EH (cell line): Measurements from ENCODE around the gene CBY3.
"Not testable (repeated sequence)": the region's sequence is repeated elsewhere in the genome, so short reads cannot be mapped to it uniquely, and the experiment has no call there.

Experiments used
- DNase-seq: peaks from one replicate; pipeline ENCODE4 v3.0.0-alpha.2; 2015; ENCODE audit warnings: low read depth

CBY3 gene

DNA sequence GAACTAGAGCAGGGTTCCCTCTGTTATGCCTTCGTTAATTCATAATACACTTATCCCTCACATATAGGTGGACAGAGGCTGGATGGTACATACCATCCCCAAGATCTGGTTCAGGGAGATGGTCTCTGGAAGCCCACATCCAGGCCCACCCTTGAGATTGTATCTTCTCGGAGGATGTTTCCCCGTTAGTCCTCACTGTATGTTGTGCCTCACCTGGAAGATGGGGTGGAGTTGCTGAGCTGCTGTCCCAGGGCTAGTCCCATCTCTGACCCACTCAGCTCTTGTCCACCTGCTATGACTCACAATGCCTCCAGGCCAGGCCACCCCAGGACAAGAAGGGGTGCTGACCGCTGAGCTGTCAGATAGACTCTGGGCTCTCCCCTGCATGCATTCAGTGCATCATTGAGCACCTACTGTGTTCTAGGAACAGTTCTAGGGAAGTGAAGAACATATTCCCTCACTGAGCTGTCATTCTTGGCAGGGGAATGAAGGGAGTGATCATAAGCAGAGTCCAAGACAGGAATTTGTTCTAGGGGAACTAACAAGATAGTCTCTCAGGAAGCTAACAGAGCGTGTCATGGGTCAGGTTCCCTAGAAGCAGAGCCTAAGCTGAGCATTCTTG lies at the start of gene CBY3:
CBY3 (minus strand) TSS at position 255 of the 622 bp plus-strand sequence; CDS start at position 139, 116 bp downstream.
- peak; percentile 39 for DNase-seq

DNA sequence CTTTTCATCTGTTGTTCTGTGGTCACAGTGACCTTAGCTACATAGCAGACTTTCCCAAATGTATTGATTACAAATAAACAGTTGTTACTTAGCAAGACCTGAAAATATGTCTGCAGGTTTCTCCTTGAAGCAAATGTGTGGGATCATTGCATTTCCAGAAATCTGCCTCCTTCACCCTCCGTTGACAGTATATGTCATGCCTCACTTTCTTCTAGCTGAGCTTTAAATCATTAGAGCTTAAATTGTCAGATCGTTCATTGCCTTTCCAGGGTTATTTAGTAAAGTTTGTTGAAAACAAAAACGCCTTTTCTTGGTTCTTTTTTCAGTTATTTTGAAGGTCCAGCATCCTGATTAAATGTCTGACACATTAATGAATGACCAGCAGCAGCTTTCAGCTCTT lies 49.5 kb upstream of the CBY3 start:
- DNase-seq = no peak

DNA sequence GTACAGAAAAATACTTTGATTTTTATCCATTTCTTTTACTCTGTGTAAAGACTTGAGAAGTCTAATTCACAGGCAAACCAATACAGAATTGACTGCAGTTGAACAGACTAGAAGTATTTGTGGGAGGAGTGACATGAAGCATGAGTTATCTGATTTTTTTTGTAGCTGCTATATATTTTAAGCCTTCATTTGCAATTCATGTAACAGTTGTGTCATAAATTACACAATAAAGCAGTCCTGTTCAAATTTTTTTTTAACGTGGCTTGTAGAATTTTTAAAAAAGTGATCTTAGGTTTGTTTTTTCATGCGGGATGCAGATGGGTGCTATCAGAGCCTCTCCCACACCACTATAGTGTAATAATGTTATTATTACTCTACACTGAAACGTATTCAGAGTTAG lies 48.9 kb upstream of the CBY3 start:
- DNase-seq = no peak

DNA sequence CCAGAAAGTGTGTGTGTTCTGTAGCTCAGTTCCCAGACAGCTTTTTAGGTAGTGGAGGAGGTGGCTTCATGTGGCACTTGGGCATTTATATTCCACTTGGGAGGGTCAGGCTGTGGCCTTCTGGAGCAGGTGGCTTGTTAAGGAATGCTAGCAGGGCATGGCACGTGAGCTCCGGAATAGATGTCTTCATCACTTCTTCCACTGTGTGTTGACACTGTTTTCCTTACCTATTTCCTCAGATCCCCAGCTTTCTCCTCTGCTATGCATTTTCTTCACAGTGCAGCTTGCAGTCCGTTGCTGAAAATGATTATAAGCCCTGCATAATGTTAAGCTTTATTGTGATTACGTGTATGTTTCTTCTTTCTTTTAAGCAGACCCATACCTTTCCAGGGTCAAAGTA lies 48.5 kb upstream of the CBY3 start:
- DNase-seq = no peak

DNA sequence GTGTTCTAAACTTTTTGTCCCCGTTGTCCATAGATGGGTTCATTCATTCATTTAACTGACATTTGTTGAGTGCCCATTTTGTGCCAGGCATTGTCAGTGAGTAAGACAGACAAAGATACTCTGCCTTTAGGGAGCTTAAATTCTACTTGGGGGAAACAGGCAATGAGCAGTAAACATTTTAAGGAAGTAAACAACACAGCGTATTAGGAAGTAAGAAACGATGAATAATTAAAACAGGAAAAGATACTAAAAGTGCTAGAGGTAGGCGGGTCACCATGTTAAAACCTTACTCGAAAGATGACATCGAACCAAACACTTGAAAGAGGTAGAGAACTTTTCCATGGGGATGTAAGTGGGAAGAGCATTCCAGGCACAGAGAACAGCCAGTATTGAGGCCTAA lies 46.3 kb upstream of the CBY3 start:
- no peak for DNase-seq

DNA sequence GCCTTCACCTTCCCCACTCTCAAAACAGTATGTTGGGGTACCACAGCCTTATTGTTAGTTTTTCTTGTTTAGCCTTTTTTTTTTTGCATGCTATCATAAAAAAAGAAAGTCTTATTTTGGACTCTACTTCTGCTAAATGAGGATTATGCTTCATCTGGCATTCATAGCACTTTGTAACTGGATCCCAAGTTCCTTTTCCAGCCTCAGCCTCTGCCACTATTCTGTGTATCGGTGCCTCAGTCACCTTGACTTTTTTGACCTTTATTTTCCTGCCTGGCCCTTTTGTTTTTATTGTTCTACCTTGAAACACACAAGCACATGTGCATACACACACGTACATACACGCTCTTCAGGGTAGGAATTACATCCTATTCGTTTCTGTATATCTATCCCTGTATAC lies 43.3 kb upstream of the CBY3 start:
- no peak for DNase-seq

DNA sequence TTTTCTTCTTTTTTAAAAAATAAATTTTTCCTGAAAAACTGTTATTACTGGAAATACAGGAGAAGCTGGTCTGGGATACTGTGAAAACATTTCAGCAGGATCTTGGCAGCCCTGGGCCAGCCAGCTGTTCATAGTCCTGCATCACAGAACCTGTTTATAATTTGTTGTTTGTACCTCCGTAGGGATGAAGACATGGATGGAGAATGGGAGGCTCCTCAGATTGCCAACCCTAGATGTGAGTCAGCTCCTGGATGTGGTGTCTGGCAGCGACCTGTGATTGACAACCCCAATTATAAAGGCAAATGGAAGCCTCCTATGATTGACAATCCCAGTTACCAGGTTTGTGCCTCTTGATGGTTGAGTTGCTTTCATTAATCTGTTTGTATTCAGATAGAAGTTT lies 39.4 kb upstream of the CBY3 start:
- no peak for DNase-seq

DNA sequence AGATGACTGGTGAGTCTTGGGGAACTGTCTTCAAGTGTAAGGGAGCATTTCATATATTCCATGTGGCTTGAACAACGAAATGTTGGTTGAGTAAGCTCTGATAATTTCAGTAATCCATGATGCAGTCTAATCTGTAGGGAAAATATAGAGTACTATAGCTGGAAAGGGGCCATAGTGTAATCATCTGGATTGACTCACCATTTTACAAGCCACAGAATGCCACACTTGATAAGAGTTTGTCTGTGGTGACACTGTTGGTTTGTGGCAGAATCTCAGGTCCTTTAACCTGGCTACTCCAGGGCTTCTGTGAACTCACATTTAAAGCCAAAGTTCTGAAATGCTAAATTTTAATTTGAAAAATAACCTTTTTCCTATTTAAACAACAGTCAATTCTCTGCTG lies 35.5 kb upstream of the CBY3 start:
- peak; percentile 16 for DNase-seq

DNA sequence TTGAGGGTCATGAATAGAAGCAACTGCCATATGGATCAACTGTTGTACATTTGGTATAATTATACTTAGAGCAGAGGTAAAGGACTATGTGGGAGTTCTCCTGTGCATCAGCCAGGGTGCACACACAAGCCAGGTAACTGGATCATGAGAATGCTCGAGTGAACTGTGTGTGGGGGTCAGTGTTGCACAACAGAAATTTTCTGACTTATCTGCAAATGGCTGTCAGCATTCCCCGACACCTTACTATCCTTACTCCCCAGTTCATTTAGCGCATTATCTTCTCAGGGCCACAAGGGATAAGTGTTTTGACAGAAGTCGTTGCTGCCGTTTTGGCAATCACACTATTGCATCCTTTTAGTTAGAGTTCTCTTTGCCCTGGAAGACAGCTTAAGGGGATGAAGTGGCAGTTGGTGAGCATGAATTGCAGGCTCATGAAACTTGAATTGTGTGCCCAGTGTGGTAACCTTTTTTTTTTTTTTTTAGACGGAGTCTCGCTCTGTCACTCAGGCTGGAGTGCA lies 19.6 kb upstream of the CBY3 start:
- DNase-seq = peak; percentile 6

DNA sequence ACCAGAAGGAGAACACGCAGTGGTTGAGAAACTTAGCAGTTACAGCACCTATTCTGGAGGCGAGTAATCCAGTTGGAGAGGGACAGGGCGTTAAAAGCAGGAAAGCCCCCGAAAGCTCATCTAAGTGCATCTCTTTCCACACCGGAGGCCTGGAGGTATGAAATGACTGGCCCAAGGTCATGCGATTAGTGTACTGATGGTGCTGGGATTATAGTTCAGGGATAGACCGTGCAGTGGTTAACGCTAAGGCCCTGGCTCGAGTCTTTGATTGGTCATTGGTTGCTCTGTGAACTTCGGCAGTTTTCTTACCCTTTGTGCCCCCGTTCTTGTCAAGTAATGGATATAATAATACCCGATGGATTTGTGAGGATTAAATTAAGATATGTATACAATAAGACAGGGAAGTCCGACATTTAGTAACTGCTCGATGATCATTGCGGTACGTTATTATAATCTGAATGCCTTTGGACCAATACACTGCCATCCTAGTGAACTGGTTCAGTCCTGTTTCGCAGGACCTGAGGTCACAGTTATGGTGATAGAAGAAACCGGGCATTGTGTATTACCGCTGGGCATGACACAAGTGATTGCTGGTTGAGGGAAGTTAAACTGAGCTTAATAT lies 18.9 kb upstream of the CBY3 start:
- peak; percentile 39 for DNase-seq

DNA sequence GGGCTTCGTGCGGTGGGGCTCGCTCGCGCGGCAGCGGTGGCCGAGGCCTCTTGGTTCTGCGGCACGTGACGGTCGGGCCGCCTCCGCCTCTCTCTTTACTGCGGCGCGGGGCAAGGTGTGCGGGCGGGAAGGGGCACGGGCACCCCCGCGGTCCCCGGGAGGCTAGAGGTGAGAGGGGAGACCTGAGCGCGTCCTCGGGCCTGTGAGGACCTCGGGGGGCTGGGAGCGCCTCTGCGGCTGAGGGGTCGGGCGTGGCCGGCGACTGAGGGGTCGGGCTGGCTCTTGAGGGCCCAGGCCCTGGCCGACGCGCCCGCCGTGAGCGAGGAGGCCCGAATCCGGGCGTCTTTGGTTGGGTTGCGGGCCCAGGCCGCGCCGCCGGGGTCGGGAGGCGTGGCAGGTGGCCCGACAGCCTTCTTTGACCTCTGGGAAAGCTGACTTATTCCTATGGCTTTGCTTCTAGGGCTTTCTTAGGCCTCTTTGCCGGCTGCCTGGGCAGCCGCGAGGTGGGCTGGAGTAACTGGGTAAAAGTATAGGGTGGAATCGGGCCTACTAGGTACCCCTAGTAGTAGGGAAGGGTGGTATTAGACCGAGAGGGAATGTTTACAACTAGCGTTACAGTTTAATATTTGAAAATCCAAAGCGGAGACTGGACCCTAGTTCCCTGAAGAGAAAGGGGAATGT lies 18.2 kb upstream of the CBY3 start, which contains the start of gene CANX:
CANX (plus strand) TSS at position 33 of the 681 bp plus-strand sequence. CDS start 6,715 bp downstream, outside the sequence.
- no peak for DNase-seq

DNA sequence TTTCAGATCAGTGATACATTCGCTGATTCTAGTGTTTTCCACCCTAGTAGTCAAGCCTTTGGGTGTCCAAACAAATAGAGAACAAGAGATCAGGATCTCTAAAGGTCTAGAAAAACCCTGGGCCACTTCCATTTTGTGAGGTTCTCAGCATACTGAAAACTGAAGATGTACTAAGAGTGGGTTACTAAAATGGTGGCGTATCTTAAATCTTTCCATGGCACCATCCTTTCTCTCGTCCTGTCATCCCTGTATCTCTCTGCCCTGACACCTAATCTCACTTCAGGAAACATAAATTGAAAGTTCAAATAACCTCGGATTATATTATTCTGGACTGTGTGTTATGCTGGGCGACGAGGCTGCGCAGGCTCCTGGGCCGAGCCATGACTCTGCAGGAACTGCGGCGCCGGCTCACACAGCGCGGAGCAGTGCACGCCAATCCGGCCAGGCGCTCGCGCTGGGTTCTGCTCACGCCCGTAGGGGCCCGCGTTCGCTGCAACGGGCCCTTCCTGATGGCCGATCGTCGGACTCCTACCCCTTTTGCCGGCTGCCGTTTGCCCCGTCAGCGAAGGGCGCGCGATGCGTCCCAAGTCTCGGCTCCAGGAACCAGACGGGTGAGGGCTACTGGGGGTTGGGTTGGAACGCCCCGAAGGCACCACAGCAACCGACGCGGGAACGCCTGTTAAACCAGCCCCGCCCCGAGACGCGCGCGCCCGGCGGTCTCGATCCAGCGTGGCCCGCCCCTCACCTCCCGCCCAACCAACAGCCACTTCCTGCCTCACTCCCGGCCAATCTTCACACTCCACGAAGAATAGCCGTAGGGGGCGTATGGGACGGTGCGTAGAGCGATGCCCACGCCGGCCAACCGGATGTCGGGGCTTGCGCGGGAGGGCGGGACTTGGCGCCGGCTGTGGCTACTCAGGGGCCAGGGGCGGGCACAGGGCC lies 17.4 kb upstream of the CBY3 start:
- peak; percentile 100 for DNase-seq

DNA sequence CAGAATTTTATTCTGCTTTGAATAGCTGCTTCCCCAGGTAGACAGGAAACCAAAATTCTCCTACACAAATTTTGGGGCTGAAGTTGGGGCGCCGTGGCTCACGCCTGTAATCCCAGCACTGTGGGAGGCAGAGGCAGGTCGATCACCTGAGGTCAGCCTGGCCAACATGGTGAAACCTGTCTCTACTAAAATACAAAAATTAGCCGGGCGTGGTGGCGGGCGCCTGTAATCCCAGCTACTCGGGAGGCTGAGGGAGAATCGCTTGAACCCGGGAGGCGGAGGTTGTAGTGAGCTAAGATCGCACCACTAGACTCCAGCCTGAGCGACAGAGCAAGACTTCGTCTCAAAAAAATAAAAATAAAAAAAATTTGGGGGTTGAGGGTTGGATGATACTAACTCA lies 16.7 kb upstream of the CBY3 start:
- not testable (repeated sequence) for DNase-seq

DNA sequence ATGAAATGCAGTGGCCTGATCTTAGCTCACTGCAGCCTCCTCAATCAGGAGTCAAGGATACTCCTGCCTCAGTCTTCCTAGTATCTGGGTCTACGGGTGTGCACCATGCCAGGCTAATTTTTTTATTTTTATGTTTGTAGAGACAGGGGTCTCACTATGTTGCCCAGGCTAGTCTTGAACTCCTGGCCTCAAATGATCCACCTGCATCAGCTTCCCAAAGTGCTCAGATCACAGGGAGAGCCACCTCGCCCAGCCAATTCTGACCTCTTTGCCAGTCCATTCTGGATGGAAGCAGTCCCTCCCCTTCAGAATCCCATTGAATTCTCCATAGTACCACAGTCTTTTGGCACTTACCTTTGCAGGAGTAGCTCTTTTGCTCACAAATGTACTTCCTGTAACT lies 16.3 kb upstream of the CBY3 start:
- no peak for DNase-seq

DNA sequence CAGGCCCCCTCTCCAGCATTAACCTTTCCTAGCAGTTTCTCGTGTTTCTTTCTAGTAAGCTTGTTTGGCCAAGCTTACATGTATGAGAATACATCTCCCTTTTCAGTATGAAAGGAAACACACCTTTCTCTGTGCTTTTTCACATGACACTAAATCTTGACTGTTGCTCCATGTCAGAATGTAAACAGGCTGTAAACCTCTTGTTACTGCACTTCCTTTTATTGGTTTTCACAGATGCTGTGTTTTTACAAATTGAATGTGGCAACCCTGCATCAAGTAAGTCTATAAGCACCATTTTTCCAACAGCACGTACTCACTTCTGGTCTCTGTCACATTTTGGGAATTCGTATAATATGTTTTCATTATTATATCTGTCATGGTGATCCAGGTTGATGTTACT lies 15.8 kb upstream of the CBY3 start:
- DNase-seq = no peak

DNA sequence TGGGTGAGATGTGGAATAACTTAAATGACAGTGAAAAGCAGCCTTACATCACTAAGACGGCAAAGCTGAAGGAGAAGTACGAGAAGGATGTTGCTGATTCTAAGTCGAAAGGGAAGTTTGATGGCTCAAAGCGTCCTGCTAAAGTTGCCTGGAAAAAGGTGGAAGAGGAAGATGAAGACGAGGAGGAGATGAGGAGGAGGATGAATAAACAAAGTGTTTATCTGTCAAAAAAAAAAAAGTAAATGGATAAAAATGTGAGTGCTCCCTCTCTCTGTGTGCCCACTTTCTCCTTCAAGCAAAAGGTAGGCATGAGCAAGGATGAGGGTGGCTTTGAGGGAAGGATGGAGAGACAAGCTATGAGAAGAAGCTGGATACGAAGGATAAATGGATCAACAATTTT lies 13.7 kb upstream of the CBY3 start:
- no peak for DNase-seq

DNA sequence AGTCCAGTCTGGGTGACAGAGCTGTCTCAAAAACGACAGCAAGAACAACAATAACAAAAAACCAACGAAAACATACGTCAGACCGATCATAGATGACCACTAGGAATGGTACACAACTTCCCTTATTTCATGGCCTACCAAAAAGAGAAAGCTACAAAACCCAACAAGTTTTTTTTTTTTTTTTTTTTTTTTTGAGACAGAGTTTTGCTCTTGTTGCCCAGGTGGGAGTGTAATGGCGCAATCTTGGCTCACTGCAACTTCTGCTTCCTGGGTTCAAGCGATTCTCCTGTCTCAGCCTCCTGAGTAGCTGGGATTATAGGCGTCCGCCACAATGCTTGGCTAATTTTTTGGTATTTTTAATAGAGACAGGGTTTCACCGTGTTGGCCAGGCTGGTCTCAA lies 8.4 kb upstream of the CBY3 start:
- DNase-seq = not testable (repeated sequence)

DNA sequence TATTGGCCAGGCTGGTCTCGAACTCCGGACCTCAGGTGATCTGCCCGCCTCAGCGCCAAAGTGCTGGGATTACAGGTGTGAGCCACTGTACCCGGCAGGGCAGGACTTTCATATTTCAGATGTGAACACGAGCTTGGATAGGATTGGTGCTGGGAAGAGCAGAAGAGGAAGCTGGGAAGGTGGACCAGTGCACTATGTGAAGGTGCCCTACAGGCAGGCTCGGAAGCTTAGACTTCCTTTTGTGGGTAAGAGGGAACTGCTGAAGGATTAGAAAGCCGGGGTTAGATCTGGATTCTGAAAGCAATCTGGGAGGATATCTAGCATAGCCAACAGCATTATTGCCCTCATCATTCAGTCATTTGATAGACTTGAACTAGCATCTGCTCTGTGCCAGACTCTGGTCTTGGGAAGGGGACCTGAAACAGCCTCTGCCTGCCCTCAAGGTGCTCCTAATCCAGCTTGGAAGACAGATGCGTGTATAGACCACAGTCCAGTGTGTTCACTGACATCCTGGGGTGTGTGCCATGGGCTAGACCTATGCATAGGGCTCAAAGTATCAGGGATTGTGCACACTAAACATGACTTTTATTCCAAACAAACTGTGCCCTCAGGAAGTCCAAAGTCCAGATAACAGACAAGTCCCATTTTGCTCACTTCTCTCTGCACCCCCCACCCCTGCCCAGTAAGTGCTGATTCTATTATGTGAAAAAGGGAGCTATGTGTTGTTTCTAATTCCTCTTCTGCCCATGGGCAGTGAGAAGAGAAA lies 637 bp downstream of the CBY3 start:
- DNase-seq = no peak

DNA sequence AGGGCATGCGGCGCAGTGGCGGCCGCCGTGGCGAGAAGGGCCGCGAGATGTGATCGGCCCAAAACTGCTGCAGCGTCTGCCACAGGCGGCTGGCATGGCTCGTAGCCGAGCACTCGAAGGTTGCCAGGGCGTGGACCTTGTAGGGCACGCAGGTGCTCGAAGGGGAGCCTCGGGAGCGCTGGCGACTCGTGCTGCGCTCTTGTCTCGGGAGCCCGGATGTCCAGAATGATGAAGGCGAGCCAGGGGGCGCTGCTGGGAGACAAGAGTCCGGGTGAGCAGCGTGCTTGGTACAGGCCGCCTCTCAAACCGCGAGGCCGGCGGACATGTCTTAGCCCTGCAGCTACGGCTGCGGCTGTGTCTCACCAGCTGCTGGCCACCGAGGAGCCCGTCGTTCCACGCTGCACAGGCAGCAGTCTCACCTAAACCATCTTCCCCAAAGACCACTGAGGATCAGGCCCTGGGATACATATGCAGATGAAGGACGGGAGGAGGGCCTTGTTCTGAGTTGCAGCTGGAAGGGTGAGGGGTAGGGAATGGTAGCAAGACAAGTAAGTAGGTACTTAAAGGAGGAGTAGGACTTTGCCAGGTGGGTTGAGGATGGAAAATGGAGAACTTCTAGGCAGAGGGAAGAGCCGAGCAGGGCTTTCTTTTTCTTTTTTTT lies 1.7 kb downstream of the CBY3 start:
- peak; percentile 64 for DNase-seq

DNA sequence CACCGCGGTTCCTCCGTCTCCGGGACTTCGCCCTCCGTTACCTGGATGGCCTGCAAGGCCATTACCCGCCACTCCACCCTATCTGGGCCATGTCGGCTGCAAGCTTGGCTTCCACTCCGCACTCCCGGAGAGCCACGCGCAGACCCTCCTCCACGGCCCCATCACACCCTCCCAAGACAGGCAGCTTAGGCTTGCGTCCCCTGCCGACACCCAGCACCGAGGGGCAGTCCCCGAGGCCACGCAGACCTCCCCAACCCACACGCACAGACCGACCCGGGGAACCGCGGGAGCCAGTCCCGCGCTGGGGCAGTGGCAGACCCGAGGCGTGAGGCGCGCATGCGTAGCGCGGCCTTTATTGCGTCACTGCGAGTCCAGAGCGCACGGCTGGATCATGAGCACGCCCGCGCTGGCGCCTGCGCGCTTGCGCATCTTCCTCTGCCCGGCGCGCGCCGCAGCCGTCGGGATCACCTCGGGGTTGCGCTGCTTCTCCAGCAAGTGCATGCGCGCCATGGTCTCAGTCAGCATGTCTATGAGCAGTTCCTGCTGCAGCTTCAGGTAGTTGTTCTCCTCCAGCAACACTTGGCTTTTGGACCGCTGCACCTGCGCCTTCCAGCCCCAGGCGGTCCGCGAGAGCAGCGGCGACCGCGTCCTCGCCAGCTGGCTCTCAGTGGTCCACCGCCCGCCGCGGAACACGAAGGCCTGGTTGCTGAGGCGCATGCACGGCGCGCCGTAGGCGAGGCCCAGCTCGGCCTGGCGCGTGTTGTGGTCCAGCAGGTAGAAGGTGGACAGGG lies 2.4 kb downstream of the CBY3 start:
- DNase-seq = peak; percentile 95
